GM12873 (cell line): Measurements from ENCODE around the gene OSMR.

Experiments
- TF ChIP-seq, protein P1 (sequence below): IDR thresholded peaks from 2 replicates; pipeline ENCODE4 v1.5.1; 2012; ENCODE audit warnings: low read depth, mild to moderate bottlenecking, moderate library complexity, low read length, control low read depth; ENCODE audit not compliant: insufficient read depth; ENCODE audit errors: missing control alignments

Gene OSMR

DNA sequence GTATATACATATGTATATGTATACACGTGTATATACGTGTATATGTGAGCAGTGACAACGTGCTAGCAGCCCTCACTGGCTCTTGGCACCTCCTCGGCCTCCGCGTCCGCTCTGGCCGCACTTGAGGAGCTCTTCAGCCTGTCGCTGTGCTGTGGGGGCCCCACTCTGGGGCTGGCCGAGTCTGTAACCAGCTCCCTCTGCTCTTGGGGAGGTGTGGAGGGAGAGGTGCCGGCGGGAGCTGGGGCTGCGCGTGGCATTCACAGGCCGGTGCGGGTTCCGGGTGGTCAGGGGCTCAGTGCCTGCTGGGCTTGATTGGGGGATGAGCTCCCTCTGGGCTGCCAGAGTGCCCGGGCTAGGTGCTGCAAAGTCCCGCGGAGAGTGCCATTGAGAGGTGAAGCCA, 24.1 kb upstream of the OSMR start:
- TF ChIP-seq, protein P1, sequence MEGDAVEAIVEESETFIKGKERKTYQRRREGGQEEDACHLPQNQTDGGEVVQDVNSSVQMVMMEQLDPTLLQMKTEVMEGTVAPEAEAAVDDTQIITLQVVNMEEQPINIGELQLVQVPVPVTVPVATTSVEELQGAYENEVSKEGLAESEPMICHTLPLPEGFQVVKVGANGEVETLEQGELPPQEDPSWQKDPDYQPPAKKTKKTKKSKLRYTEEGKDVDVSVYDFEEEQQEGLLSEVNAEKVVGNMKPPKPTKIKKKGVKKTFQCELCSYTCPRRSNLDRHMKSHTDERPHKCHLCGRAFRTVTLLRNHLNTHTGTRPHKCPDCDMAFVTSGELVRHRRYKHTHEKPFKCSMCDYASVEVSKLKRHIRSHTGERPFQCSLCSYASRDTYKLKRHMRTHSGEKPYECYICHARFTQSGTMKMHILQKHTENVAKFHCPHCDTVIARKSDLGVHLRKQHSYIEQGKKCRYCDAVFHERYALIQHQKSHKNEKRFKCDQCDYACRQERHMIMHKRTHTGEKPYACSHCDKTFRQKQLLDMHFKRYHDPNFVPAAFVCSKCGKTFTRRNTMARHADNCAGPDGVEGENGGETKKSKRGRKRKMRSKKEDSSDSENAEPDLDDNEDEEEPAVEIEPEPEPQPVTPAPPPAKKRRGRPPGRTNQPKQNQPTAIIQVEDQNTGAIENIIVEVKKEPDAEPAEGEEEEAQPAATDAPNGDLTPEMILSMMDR: no peak

DNA sequence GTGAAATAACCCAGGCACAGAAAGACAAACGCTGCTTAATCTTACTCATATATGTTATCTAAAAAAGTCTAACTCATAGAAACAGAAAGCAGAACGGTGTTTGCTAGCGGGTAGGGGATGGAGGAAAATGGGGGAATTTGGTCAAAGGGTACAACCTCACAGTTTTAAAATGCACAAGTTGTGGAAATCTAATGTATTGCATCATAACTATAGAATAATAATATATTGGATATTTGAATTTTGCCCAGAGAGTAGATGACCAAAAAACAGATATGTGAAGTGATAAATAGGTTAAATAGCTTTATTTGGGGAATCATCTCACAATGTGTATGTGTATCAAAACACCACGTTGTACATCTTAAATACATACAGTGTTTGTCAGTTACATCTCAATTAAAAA, 22.3 kb upstream of the OSMR start:
- TF ChIP-seq, protein P1: no peak

DNA sequence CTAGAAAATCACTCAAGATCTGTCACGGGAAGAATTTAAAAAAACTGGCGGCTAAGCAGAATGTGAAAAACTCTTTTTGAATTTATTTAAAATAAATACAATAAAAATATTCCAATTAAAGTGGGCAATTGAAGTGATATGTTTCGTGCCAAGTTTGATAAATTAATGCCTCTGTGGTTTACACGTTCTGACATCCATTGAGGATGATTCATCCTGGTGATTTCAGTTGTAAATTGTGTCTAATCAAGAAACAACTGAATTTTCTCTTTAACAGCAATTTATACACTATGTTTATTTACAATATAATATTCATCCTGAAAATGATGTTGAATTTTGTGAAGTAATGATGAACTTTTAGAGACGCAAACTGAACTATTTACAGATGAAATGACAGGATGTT, 21.0 kb upstream of the OSMR start:
- TF ChIP-seq, protein P1: no peak

DNA sequence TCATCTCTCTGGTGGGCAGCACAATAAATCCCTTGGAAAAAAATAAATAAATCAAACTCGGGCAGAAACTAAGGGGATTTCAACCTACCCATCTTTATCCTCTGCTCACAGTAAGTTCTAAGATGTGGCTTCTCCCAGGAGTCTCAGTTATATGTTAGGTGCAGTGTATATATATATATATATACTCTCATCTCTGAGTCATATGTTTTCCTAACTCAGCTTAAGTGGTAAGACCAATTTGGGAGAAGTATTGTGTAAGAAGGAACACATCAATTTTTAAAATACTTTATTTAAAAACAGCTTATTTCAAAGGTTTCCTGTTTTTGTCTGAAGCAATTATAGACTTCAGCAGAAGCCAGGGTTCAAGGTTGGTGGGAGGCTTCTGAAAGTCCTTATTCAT, 20.3 kb upstream of the OSMR start:
- TF ChIP-seq, protein P1: no peak

DNA sequence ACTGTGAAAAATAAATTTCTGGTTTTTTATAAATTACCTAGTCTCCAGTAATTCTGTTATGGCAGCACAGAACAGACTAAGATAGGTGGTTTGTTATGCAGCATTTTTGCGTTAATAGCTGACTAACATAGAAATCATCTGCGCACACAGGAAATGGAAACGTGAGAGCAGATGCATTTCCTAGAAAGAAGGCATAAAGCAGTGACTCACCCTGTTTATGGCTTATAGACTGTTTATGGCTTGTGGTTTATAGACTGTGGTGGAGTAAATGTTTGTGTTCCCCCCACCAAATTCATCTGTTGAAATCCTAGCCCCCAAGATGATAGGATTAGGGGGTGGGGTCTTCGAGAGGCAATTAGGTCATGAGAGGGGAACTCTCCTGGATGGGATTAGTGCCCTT, 18.3 kb upstream of the OSMR start:
- TF ChIP-seq, protein P1: no peak

DNA sequence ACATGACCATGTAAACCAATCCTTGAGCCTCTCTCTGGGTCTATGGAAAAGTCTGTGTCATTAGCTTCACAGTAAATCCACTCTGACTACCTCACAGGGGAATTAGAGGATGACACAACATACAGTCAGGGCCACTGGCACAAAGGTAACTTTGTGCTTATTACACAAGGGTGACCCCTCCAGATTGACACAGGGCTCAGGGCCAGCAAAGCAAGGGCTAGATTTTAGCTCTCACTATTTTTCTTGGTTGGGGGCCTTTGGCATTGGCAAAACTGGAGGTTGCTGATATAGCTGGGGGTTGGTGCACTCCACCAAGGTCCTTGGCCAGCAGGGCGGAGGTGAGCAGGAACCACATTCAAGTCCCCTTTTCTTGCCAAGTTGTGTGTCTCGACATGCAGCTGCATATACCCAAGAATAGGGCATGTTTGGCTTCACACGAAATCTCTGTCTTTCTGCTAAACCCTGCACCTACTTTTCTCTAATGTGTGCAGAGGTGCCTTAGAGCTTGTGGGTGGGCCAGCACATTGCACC, 15.2 kb upstream of the OSMR start:
- TF ChIP-seq, protein P1: no peak

DNA sequence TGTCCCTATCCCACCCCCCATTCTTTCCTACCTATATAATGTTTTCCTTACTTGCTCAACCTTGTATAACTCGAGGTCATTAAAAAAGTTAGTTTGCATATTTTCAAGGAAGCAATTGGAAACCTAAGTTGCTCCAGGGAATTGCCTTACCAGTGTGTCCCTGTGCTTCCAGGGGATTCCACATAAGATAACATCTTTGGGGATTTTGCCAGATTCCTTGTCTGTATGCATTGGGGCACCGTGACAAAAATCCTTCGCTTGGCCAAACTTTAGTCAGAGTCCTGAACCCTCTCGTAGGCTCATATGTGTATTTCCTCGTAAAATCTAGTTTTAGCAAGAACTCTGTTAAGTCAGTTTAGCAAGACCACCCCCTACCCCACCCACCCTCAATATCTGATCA, 14.7 kb upstream of the OSMR start:
- TF ChIP-seq, protein P1: no peak
